SK-N-SH treated with all-trans-retinoic acid at 6 μM for 48 hours (cell line): ENCODE measurements around the gene ZBTB4.
A peak's percentile ranks its signal among the peaks of the same experiment; 100 is the strongest.

Experiments used
- ATAC-seq: fragments of 200-7000 bp; cut with Tn5 transposase; 3 replicates; pipeline ENCODE4 v1.9.1; 2020; ENCODE audit warnings: mild to moderate bottlenecking, moderate library complexity
- ARNTL ChIP-seq: fragments of 450-650 bp; formaldehyde crosslinking; IDR thresholded peaks from 2 replicates; pipeline ENCODE4 v1.5.0; 2020; ENCODE audit warnings: low read depth, mild to moderate bottlenecking, moderate library complexity, borderline replicate concordance
- BACH2 ChIP-seq: fragments of 250-450 bp; sonication (Bioruptor Pico); IDR thresholded peaks from 2 replicates; pipeline ENCODE4 v1.9.0; 2021; ENCODE audit warnings: mild to moderate bottlenecking, borderline replicate concordance
- CSDC2 ChIP-seq: fragments of 250-450 bp; sonication (Bioruptor Pico); IDR thresholded peaks from 2 replicates; pipeline ENCODE4 v1.5.0; 2020; ENCODE audit warnings: mild to moderate bottlenecking, moderate library complexity
- ESRRG ChIP-seq: fragments of 250-450 bp; sonication (Bioruptor Pico); IDR thresholded peaks from 2 replicates; pipeline ENCODE4 v1.6.1; 2021; ENCODE audit warnings: mild to moderate bottlenecking
- GLIS3 ChIP-seq: fragments of 250-450 bp; sonication (Bioruptor Pico); IDR thresholded peaks from 2 replicates; pipeline ENCODE4 v1.5.0; 2020; ENCODE audit warnings: mild to moderate bottlenecking, moderate library complexity
- ISL1 ChIP-seq: fragments of 250-450 bp; sonication (Bioruptor Pico); IDR thresholded peaks from 2 replicates; pipeline ENCODE4 v2.1.2; 2022; ENCODE audit warnings: mild to moderate bottlenecking, moderate library complexity
- POU6F1 ChIP-seq: fragments of 250-450 bp; sonication (Bioruptor Pico); IDR thresholded peaks from 2 replicates; pipeline ENCODE4 v1.8.0; 2021; ENCODE audit warnings: low read depth, mild to moderate bottlenecking, moderate library complexity, borderline replicate concordance
- RARB ChIP-seq: fragments of 250-450 bp; sonication (Bioruptor Pico); IDR thresholded peaks from 2 replicates; pipeline ENCODE4 v1.8.0; 2021; ENCODE audit warnings: mild to moderate bottlenecking, moderate library complexity
- SNAI2 ChIP-seq: fragments of 250-450 bp; sonication (Bioruptor Pico); IDR thresholded peaks from 2 replicates; pipeline ENCODE4 v1.5.0; 2020; ENCODE audit warnings: mild to moderate bottlenecking, moderate library complexity
- TCF4 ChIP-seq: fragments of 250-450 bp; sonication (Bioruptor Pico); IDR thresholded peaks from 2 replicates; pipeline ENCODE4 v1.8.0; 2021; ENCODE audit warnings: mild to moderate bottlenecking, moderate library complexity, borderline replicate concordance
- TOX ChIP-seq: fragments of 250-450 bp; sonication (Bioruptor Pico); IDR thresholded peaks from 2 replicates; pipeline ENCODE4 v1.8.0; 2021; ENCODE audit warnings: mild to moderate bottlenecking, moderate library complexity, borderline replicate concordance
- ZC3H10 ChIP-seq: fragments of 250-450 bp; sonication (Bioruptor Pico); IDR thresholded peaks from 2 replicates; pipeline ENCODE4 v1.5.1; 2021; ENCODE audit warnings: mild to moderate bottlenecking, moderate library complexity
- ZFP3 ChIP-seq: fragments of 250-450 bp; sonication (Bioruptor Pico); IDR thresholded peaks from 2 replicates; pipeline ENCODE4 v1.5.0; 2020; ENCODE audit warnings: mild to moderate bottlenecking, moderate library complexity
- ZNF70 ChIP-seq: fragments of 450-650 bp; formaldehyde crosslinking; IDR thresholded peaks from 2 replicates; pipeline ENCODE4 v1.5.0; 2020; ENCODE audit warnings: mild to moderate bottlenecking, moderate library complexity
- ZNF8 ChIP-seq: fragments of 450-650 bp; formaldehyde crosslinking; IDR thresholded peaks from 2 replicates; pipeline ENCODE4 v1.5.0; 2020; ENCODE audit warnings: mild to moderate bottlenecking, moderate library complexity
- TF ChIP-seq, protein P1 (sequence below): fragments of 250-450 bp; sonication (Bioruptor Pico); IDR thresholded peaks from 2 replicates; pipeline ENCODE4 v1.5.0; 2020; ENCODE audit warnings: mild to moderate bottlenecking, moderate library complexity
- TF ChIP-seq, protein P2 (sequence below): fragments of 250-450 bp; sonication (Bioruptor Pico); IDR thresholded peaks from 2 replicates; pipeline ENCODE4 v1.5.1; 2020; ENCODE audit warnings: low read depth, mild to moderate bottlenecking, moderate library complexity
- TF ChIP-seq, protein P3 (sequence below): fragments of 250-450 bp; sonication (Bioruptor Pico); IDR thresholded peaks from 2 replicates; pipeline ENCODE4 v1.5.1; 2021; ENCODE audit warnings: mild to moderate bottlenecking, moderate library complexity

Gene ZBTB4

GRCh38 chr17:7466639-7467341 lies 12.6 kb downstream of the ZBTB4 start:
- TF ChIP-seq ZC3H10 (CRISPR knock-in tag) (no peak), ZNF8 (no peak), POU6F1 (CRISPR knock-in tag) (no peak), GLIS3 (no peak), SNAI2 (CRISPR knock-in tag) (no peak)
- TF ChIP-seq, protein P1, sequence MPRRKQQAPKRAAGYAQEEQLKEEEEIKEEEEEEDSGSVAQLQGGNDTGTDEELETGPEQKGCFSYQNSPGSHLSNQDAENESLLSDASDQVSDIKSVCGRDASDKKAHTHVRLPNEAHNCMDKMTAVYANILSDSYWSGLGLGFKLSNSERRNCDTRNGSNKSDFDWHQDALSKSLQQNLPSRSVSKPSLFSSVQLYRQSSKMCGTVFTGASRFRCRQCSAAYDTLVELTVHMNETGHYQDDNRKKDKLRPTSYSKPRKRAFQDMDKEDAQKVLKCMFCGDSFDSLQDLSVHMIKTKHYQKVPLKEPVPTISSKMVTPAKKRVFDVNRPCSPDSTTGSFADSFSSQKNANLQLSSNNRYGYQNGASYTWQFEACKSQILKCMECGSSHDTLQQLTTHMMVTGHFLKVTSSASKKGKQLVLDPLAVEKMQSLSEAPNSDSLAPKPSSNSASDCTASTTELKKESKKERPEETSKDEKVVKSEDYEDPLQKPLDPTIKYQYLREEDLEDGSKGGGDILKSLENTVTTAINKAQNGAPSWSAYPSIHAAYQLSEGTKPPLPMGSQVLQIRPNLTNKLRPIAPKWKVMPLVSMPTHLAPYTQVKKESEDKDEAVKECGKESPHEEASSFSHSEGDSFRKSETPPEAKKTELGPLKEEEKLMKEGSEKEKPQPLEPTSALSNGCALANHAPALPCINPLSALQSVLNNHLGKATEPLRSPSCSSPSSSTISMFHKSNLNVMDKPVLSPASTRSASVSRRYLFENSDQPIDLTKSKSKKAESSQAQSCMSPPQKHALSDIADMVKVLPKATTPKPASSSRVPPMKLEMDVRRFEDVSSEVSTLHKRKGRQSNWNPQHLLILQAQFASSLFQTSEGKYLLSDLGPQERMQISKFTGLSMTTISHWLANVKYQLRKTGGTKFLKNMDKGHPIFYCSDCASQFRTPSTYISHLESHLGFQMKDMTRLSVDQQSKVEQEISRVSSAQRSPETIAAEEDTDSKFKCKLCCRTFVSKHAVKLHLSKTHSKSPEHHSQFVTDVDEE (CRISPR knock-in tag) = no peak
- TF ChIP-seq, protein P2, sequence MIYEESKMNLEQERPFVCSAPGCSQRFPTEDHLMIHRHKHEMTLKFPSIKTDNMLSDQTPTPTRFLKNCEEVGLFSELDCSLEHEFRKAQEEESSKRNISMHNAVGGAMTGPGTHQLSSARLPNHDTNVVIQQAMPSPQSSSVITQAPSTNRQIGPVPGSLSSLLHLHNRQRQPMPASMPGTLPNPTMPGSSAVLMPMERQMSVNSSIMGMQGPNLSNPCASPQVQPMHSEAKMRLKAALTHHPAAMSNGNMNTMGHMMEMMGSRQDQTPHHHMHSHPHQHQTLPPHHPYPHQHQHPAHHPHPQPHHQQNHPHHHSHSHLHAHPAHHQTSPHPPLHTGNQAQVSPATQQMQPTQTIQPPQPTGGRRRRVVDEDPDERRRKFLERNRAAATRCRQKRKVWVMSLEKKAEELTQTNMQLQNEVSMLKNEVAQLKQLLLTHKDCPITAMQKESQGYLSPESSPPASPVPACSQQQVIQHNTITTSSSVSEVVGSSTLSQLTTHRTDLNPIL (CRISPR knock-in tag) = no peak
- TF ChIP-seq, all 23 proteins: peak for 0
- ATAC-seq = peak; percentile 21

GRCh38 chr17:7466318-7466638 lies 13.2 kb downstream of the ZBTB4 start:
- no peak for TF ChIP-seq ISL1 (CRISPR knock-in tag)
- TF ChIP-seq, protein P2 (CRISPR knock-in tag) = no peak
- no peak for TF ChIP-seq TOX (CRISPR knock-in tag)
- no peak for TF ChIP-seq SNAI2 (CRISPR knock-in tag)
- TF ChIP-seq, protein P3, sequence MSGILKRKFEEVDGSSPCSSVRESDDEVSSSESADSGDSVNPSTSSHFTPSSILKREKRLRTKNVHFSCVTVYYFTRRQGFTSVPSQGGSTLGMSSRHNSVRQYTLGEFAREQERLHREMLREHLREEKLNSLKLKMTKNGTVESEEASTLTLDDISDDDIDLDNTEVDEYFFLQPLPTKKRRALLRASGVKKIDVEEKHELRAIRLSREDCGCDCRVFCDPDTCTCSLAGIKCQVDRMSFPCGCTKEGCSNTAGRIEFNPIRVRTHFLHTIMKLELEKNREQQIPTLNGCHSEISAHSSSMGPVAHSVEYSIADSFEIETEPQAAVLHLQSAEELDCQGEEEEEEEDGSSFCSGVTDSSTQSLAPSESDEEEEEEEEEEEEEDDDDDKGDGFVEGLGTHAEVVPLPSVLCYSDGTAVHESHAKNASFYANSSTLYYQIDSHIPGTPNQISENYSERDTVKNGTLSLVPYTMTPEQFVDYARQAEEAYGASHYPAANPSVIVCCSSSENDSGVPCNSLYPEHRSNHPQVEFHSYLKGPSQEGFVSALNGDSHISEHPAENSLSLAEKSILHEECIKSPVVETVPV = no peak
- no peak for TF ChIP-seq TCF4 (CRISPR knock-in tag)
- TF ChIP-seq ZNF70 (CRISPR knock-in tag) = no peak
- TF ChIP-seq CSDC2 (CRISPR knock-in tag) = no peak
- TF ChIP-seq RARB (CRISPR knock-in tag) = no peak
- no peak for TF ChIP-seq POU6F1 (CRISPR knock-in tag)
- no peak for TF ChIP-seq ESRRG (CRISPR knock-in tag)
- no peak for ATAC-seq

GRCh38 chr17:7465597-7466275 lies 13.7 kb downstream of the ZBTB4 start:
- no peak for TF ChIP-seq TOX (CRISPR knock-in tag)
- TF ChIP-seq, protein P3 = no peak
- TF ChIP-seq ARNTL (CRISPR knock-in tag) = no peak
- TF ChIP-seq, protein P1 (CRISPR knock-in tag) = no peak
- TF ChIP-seq ZFP3 (CRISPR knock-in tag) = no peak
- TF ChIP-seq BACH2 (CRISPR knock-in tag) = no peak
- no peak for ATAC-seq
